Sigmoid colon (tissue), 7 donors: Measurements from ENCODE around the gene FCER2. TPM values are rescaled to one million over a fixed set of nuclear protein-coding genes. Genes with fewer than 3 reads are reported as not detected.

ENCODE experiments used
- DNase-seq: peaks from one replicate; pipeline ENCODE4 v3.0.0-alpha.2; 2019
- H3K27ac ChIP-seq, 4 donors: fragments of 200-600 bp; sonication (generic); one replicate each; pipeline ENCODE4 v1.5.1; 2016 to 2019; ENCODE audit warnings: mild to moderate bottlenecking in 1 of 4
- H3K27me3 ChIP-seq, 3 donors: fragments of 200-600 bp; sonication (generic); one replicate each; pipeline ENCODE4 v1.5.1; 2019; ENCODE audit warnings: mild to moderate bottlenecking in 1 of 3
- H3K36me3 ChIP-seq, 4 donors: fragments of 200-600 bp; sonication (generic); one replicate each; pipeline ENCODE4 v1.5.1; 2016 to 2019
- H3K4me1 ChIP-seq, 4 donors: fragments of 200-600 bp; sonication (generic); one replicate each; pipeline ENCODE4 v1.5.1; 2017 to 2019
- H3K4me3 ChIP-seq, 4 donors: fragments of 200-600 bp; sonication (generic); one replicate each; pipeline ENCODE4 v1.5.1; 2017 to 2019; ENCODE audit warnings: mild to moderate bottlenecking in 2 of 4, moderate library complexity in 1 of 4
- H3K9me3 ChIP-seq, 4 donors: fragments of 200-600 bp in 3 of 4; sonication (generic) in 3 of 4; one replicate each; pipeline versions ENCODE4 v1.5.1 to v1.6.1; 2013 to 2019
- CTCF ChIP-seq, 4 experiments: fragments of 450-650 bp in 3 of 4; fragments of 200-600 bp in 1 of 4; IDR thresholded peaks; one replicate each; pipeline ENCODE4 v1.5.1; 2016 to 2019; ENCODE audit warnings: antibody characterized with exemption in 4 of 4, mild to moderate bottlenecking in 3 of 4, moderate library complexity in 2 of 4
- EP300 ChIP-seq, 4 donors: sonication (generic); formaldehyde crosslinking; IDR thresholded peaks; one replicate each; pipeline ENCODE4 v1.6.1; 2017; ENCODE audit warnings: antibody characterized with exemption in 4 of 4
- POLR2A ChIP-seq, 2 donors: fragments of 450-650 bp; IDR thresholded peaks; one replicate each; pipeline ENCODE4 v1.6.1; 2016; ENCODE audit warnings: antibody characterized with exemption in 2 of 2, mild to moderate bottlenecking in 2 of 2, moderate library complexity in 2 of 2
- POLR2AphosphoS5 ChIP-seq, 4 donors: sonication (generic); formaldehyde crosslinking; IDR thresholded peaks; one replicate each; pipeline ENCODE4 v1.6.1; 2017; ENCODE audit warnings: antibody characterized with exemption in 4 of 4
- WGBS, 2 donors: extraction: QIAGEN DNeasy Blood & Tissue Kit; methylation state at CpG; one replicate each; pipeline ENCODE4 v1.1.7; 2013; 5-methylcytosine and 5-hydroxymethylcytosine counted together
- intact Hi-C: fragments of 100-400 bp; cut with DNase I; formaldehyde crosslinking; loops from one replicate; pipeline ENCODE4 v1.15.1; 2023
- polyA plus RNA-seq, 3 donors: library from polyadenylated mRNA; stranded (reverse); fragments of 200-250 nt; gene quantifications; one replicate each; pipeline ENCODE4 v1.2.3, GENCODE V29; 2013
- total RNA-seq, 4 donors: library from RNA; depleted of rRNA; stranded (reverse); fragments of >200 nt; gene quantifications; one replicate each; pipeline ENCODE4 v1.1.0, GENCODE V29; 2016
- donor health status: healthy with polysubstance abuse.
- donor health status: Bipolar disorder and iron deficiency.
- donor health status: healthy.

Gene FCER2
- total and polyA plus RNA-seq, 7 donors, result 0.27 to 14.7 (median 0.61) TPM; not detected in 1

DNA sequence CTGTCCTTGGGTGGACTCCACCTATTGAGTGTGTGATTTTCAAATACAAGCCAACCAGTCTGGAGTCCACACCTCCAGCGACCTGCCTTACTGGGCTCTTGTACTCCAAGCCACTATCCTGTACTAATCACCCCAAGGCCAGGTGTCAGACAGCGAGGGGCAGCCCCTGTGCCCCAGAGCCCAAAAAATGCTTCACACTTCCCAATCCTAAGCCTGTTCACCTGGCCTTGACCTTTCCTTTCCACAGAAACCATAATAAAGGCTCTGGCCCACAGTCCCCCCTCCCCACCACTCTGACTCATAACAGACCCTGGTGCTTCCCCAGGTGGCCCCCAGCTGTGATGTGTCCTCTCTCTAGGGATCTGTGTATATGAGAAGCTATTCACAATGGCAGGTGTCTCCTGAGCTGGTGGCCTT lies 41.5 kb upstream of the FCER2 start:
- no peak overlapping the region for H3K27ac ChIP-seq
- no peak overlapping the region for H3K4me3 ChIP-seq
- H3K9me3 ChIP-seq, result no peaks in the 10 kb centered on the region
- WGBS, 2 donors, result 58 to 62% methylated on average over 2 of the region's 2 CpGs
- intact Hi-C loops, result no loop called here
- H3K36me3 ChIP-seq, result no peaks in the 10 kb centered on the region
- peak; percentile 36 for DNase-seq
- TF ChIP-seq CTCF (IDR thresholded peaks at IDR 0.05) (no peak), EP300 (IDR thresholded peaks at IDR 0.05) (no peak), POLR2AphosphoS5 (IDR thresholded peaks at IDR 0.05) (no peak), POLR2A (IDR thresholded peaks at IDR 0.05) (no peak)
- H3K4me1 ChIP-seq, result no peaks in the 10 kb centered on the region
- peaks cover 0 to 21% (median 6%) of the 10 kb centered on the region in 3 donors for H3K27me3 ChIP-seq

GRCh38 chr19:7742991-7743390 lies 41.1 kb upstream of the FCER2 start:
- Histone ChIP-seq H3K4me3 (no peak overlapping the region), H3K27me3 (peaks cover 0 to 17% (median 6%) of the 10 kb centered on the region in 3 donors), H3K9me3 (no peaks in the 10 kb centered on the region), H3K36me3 (no peaks in the 10 kb centered on the region), H3K4me1 (no peaks in the 10 kb centered on the region), H3K27ac (no peak overlapping the region)
- TF ChIP-seq POLR2AphosphoS5 (IDR thresholded peaks at IDR 0.05), result no peak
- TF ChIP-seq POLR2A (IDR thresholded peaks at IDR 0.05), result no peak
- no peak for TF ChIP-seq EP300 (IDR thresholded peaks at IDR 0.05)
- no peak for TF ChIP-seq CTCF (IDR thresholded peaks at IDR 0.05)
- WGBS, 2 donors, result 80 to 81% methylated on average over 11 of the region's 11 CpGs
- intact Hi-C loops, result no loop called here
- peak; percentile 10 for DNase-seq

DNA sequence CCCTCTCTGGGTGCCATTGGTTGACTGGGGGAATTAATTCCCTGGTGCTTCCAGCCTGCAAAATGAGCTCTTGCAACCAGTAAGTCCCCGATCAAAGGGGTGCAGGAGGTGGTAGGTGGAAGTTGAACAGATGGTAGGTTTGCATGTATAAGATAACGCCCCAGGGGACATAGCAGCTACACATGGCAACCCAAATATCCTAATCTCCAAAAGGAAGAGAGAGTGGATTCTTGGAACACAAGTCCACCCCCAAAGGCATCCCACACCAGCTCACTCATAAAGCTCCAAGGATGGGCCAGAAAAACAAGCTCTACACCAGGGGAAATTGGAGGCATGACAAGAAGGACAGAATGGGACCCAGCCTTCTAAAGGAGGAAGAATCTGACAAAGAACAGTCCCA lies 40.6 kb upstream of the FCER2 start:
- WGBS, 2 donors, result 59 to 88% methylated on average over 2 of the region's 2 CpGs
- peaks cover 0 to 12% (median 4%) of the 10 kb centered on the region in 3 donors for H3K27me3 ChIP-seq
- H3K36me3 ChIP-seq, result no peaks in the 10 kb centered on the region
- H3K9me3 ChIP-seq, result no peaks in the 10 kb centered on the region
- intact Hi-C loops, result no loop called here
- H3K4me3 ChIP-seq, result no peak overlapping the region
- no peak for TF ChIP-seq POLR2AphosphoS5 (IDR thresholded peaks at IDR 0.05)
- TF ChIP-seq CTCF (IDR thresholded peaks at IDR 0.05), result no peak
- H3K27ac ChIP-seq, result no peak overlapping the region
- peak; percentile 14 for DNase-seq
- no peaks in the 10 kb centered on the region for H3K4me1 ChIP-seq

DNA sequence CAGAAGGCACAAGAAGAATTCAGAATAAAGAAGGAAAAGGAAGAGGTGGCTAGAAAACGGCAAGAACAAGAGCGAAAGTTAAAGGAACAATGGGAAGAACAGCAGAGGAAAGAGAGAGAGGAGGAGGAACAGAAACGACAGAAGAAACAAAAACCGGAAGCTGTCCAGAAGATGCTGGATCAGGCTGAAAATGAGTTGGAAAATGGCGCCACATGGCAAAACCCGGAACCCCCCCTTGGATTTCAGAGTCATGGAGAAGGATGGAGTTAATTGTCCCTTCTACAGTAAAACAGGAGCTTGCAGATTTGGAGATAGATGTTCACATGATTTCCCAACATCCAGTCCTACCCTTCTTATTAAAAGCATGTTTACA lies 38.7 kb upstream of the FCER2 start:
- Histone ChIP-seq H3K4me3 (no peak overlapping the region), H3K9me3 (no peaks in the 10 kb centered on the region), H3K27ac (no peak overlapping the region), H3K27me3 (no peaks in the 10 kb centered on the region), H3K4me1 (no peaks in the 10 kb centered on the region), H3K36me3 (no peaks in the 10 kb centered on the region)
- intact Hi-C loops, result no loop called here
- no peak for TF ChIP-seq CTCF (IDR thresholded peaks at IDR 0.05)
- TF ChIP-seq EP300 (IDR thresholded peaks at IDR 0.05), result no peak
- TF ChIP-seq POLR2A (IDR thresholded peaks at IDR 0.05), result no peak
- TF ChIP-seq POLR2AphosphoS5 (IDR thresholded peaks at IDR 0.05), result no peak
- WGBS, 2 donors, result 76 to 83% methylated on average over 6 of the region's 6 CpGs
- no peak for DNase-seq
